Calu3 (cell line): Measurements from ENCODE around the gene CTSS. TPM values are rescaled to one million over a fixed set of nuclear protein-coding genes. Genes with fewer than 3 reads are reported as not detected.

Source experiments
- BruUV-seq: library from RNA; stranded (reverse); fragments of 400-500 nt; replicated peaks from 2 replicates; lab custom pipeline; 2021; lab: Mats Ljungman, UMichigan
- CTCF ChIA-PET: fragments of 300-600 bp; sonication (Branson Sonifier 250); formaldehyde crosslinking; loops from one replicate; lab custom pipeline; 2022; ENCODE audit warnings: antibody characterized with exemption; lab: Charles Lee
- DNase-seq: peaks from one replicate; pipeline ENCODE4 v3.0.0; 2022
- H3K27ac Mint-ChIP-seq: one replicate; pipeline ENCODE4 v1.8.0; 2022; ENCODE audit warnings: mixed read lengths; ENCODE audit not compliant: unreplicated experiment
- H3K27me3 Mint-ChIP-seq: one replicate; pipeline ENCODE4 v1.8.0; 2022; ENCODE audit warnings: mixed read lengths; ENCODE audit not compliant: unreplicated experiment
- H3K36me3 Mint-ChIP-seq: one replicate; pipeline ENCODE4 v1.8.0; 2022; ENCODE audit warnings: mild to moderate bottlenecking, moderate library complexity, mixed read lengths; ENCODE audit not compliant: insufficient read depth, unreplicated experiment
- H3K4me1 Mint-ChIP-seq: one replicate; pipeline ENCODE4 v1.8.0; 2022; ENCODE audit warnings: mild to moderate bottlenecking, low read depth, mixed read lengths; ENCODE audit not compliant: unreplicated experiment
- H3K4me3 Mint-ChIP-seq: one replicate; pipeline ENCODE4 v1.8.0; 2022; ENCODE audit warnings: mild to moderate bottlenecking, low read depth, moderate library complexity, mixed read lengths; ENCODE audit not compliant: unreplicated experiment
- H3K9me3 Mint-ChIP-seq: one replicate; pipeline ENCODE4 v1.8.0; 2022; ENCODE audit warnings: low read depth, mixed read lengths; ENCODE audit not compliant: unreplicated experiment
- CTCF ChIP-seq: fragments of 200-600 bp; IDR thresholded peaks from one replicate; pipeline ENCODE4 v1.8.0; 2022; ENCODE audit warnings: antibody characterized with exemption; ENCODE audit not compliant: unreplicated experiment
- intact Hi-C: fragments of 100-400 bp; cut with micrococcal nuclease; formaldehyde crosslinking; loops from one replicate; pipeline ENCODE4 v1.10.0; 2022; ENCODE audit not compliant: unreplicated experiment
- total RNA-seq: library from RNA; stranded (reverse); gene quantifications from 2 replicates; pipeline ENCODE4 v1.2.3, GENCODE V29; 2022

The CTSS gene
- total RNA-seq, 1 experiment from 2014 or later: 144 TPM

GRCh38 chr1:150793221-150793620 is 27.6 kb upstream of the CTSS start:
- Mint-ChIP-seq H3K27me3 (no peaks in the 10 kb centered on the region), H3K4me3 (no peak overlapping the region), H3K9me3 (no peaks in the 10 kb centered on the region), H3K4me1 (peaks cover 9% of the 10 kb centered on the region), H3K27ac (no peak overlapping the region), H3K36me3 (no peaks in the 10 kb centered on the region)
- BruUV-seq: no TSS peak
- intact Hi-C loops: no loop called here
- CTCF ChIA-PET: no interaction called here
- no peak for TF ChIP-seq CTCF
- DNase-seq: no peak

GRCh38 chr1:150791585-150791984 is 26.0 kb upstream of the CTSS start:
- CTCF ChIA-PET: no interaction called here
- Mint-ChIP-seq H3K9me3 (no peaks in the 10 kb centered on the region), H3K36me3 (no peaks in the 10 kb centered on the region), H3K4me3 (no peak overlapping the region), H3K27ac (no peak overlapping the region), H3K27me3 (no peaks in the 10 kb centered on the region), H3K4me1 (peaks cover 9% of the 10 kb centered on the region)
- intact Hi-C loops: no loop called here
- no peak for TF ChIP-seq CTCF
- DNase-seq: no peak
- no TSS peak for BruUV-seq

- CTCF ChIA-PET: no interaction called here
- DNase-seq: peak; percentile 21
- H3K4me1 Mint-ChIP-seq: peaks cover 9% of the 10 kb centered on the region
- TF ChIP-seq CTCF: no peak
- peak overlapping the region; percentile 13 for H3K27ac Mint-ChIP-seq
- no TSS peak for BruUV-seq
- no peaks in the 10 kb centered on the region for H3K27me3 Mint-ChIP-seq
- intact Hi-C loops: no loop called here
- no peaks in the 10 kb centered on the region for H3K9me3 Mint-ChIP-seq
- no peaks in the 10 kb centered on the region for H3K36me3 Mint-ChIP-seq
- no peak overlapping the region for H3K4me3 Mint-ChIP-seq
Observed at GRCh38 chr1:150789396-150789795, 23.8 kb upstream of the CTSS start.

- no peak for TF ChIP-seq CTCF
Observed at GRCh38 chr1:150788946-150789345, 23.4 kb upstream of the CTSS start.

More at GRCh38 chr1:150788946-150789345, 23.4 kb upstream of the CTSS start:
- H3K4me1 Mint-ChIP-seq: peaks cover 9% of the 10 kb centered on the region
- H3K9me3 Mint-ChIP-seq: no peaks in the 10 kb centered on the region
- H3K27me3 Mint-ChIP-seq: no peaks in the 10 kb centered on the region
- no peak for DNase-seq
- H3K27ac Mint-ChIP-seq: no peak overlapping the region
- H3K4me3 Mint-ChIP-seq: no peak overlapping the region
- CTCF ChIA-PET: no interaction called here
- no peaks in the 10 kb centered on the region for H3K36me3 Mint-ChIP-seq
- BruUV-seq: no TSS peak
- intact Hi-C loops: no loop called here
